Measurements from ENCODE around the gene ACTRT3. TPM values are rescaled to one million over a fixed set of nuclear protein-coding genes. Genes with fewer than 3 reads are reported as not detected.

Gene ACTRT3
- total RNA-seq, 4 donors from 2014 or later = 2.0 to 3.3 (median 3.0) TPM

GRCh38 chr3:169787120-169787519 is 17.8 kb upstream of the ACTRT3 start:
- no peak for TF ChIP-seq CTCF (IDR thresholded peaks at IDR 0.05)
- no peak for TF ChIP-seq POLR2A (IDR thresholded peaks at IDR 0.05)
- intact Hi-C loops (cut with DNase I) = no loop called here
- no peak overlapping the region for H3K4me3 ChIP-seq (replicated peaks in 1 of 3)
- 97 to 98% methylated on average over 4 of the region's 4 CpGs for WGBS, 2 donors
- peaks cover 27 to 35% of the 10 kb centered on the region in 2 donors for H3K36me3 ChIP-seq
- H3K9me3 ChIP-seq = no peaks in the 10 kb centered on the region
- H3K27ac ChIP-seq = no peak overlapping the region
- H3K4me1 ChIP-seq = no peaks in the 10 kb centered on the region
- no peak for DNase-seq
- no peaks in the 10 kb centered on the region for H3K27me3 ChIP-seq

- H3K9me3 ChIP-seq = no peaks in the 10 kb centered on the region
- intact Hi-C loops (cut with DNase I) = no loop called here
- no peak for DNase-seq
- H3K27ac ChIP-seq = no peak overlapping the region
- TF ChIP-seq CTCF (IDR thresholded peaks at IDR 0.05) (no peak), POLR2A (IDR thresholded peaks at IDR 0.05) (no peak)
- no peak overlapping the region for H3K4me3 ChIP-seq (replicated peaks in 1 of 3)
- peaks cover 50 to 54% of the 10 kb centered on the region in 2 donors for H3K36me3 ChIP-seq
- H3K4me1 ChIP-seq = no peaks in the 10 kb centered on the region
- WGBS, 2 donors = 91 to 93% methylated on average over 4 of the region's 4 CpGs
- H3K27me3 ChIP-seq = no peaks in the 10 kb centered on the region
Observed at GRCh38 chr3:169781209-169781855, 12.0 kb upstream of the ACTRT3 start.

- 74 to 75% methylated on average over 2 of the region's 2 CpGs for WGBS, 2 donors
- intact Hi-C loops (cut with DNase I) = no loop called here
- no peak overlapping the region for H3K27ac ChIP-seq
Observed at GRCh38 chr3:169780742-169781141, 11.4 kb upstream of the ACTRT3 start.

GRCh38 chr3:169777822-169778221 is 8.5 kb upstream of the ACTRT3 start:
- intact Hi-C loops (cut with DNase I) = no loop called here
- H3K36me3 ChIP-seq = peaks cover 34 to 46% of the 10 kb centered on the region in 2 donors
- 85 to 100% methylated on average over 4 of the region's 4 CpGs for WGBS, 2 donors
- H3K27ac ChIP-seq = no peak overlapping the region
- TF ChIP-seq CTCF (IDR thresholded peaks at IDR 0.05) = no peak
- no peak for TF ChIP-seq POLR2A (IDR thresholded peaks at IDR 0.05)
- no peaks in the 10 kb centered on the region for H3K9me3 ChIP-seq
- DNase-seq = no peak
- no peaks in the 10 kb centered on the region for H3K27me3 ChIP-seq
- H3K4me1 ChIP-seq = peaks cover 3 to 22% of the 10 kb centered on the region in 2 donors
- no peak overlapping the region for H3K4me3 ChIP-seq (replicated peaks in 1 of 3)

More at GRCh38 chr3:169780742-169781141, 11.4 kb upstream of the ACTRT3 start:
- H3K4me3 ChIP-seq (replicated peaks in 1 of 3) = no peak overlapping the region
- H3K4me1 ChIP-seq = peaks cover 0 to 3% of the 10 kb centered on the region in 2 donors
- H3K9me3 ChIP-seq = no peaks in the 10 kb centered on the region
- H3K36me3 ChIP-seq = peaks cover 44 to 50% of the 10 kb centered on the region in 2 donors
- H3K27me3 ChIP-seq = no peaks in the 10 kb centered on the region
- TF ChIP-seq POLR2A (IDR thresholded peaks at IDR 0.05) (no peak), CTCF (IDR thresholded peaks at IDR 0.05) (no peak)
- DNase-seq = no peak

GRCh38 chr3:169774186-169774585 is 4.8 kb upstream of the ACTRT3 start:
- H3K4me3 ChIP-seq (replicated peaks in 1 of 3) = peak overlapping the region in 1 of 3 donors; percentile 89
- no peak overlapping the region for H3K27ac ChIP-seq
- H3K27me3 ChIP-seq = no peaks in the 10 kb centered on the region
- TF ChIP-seq POLR2A (IDR thresholded peaks at IDR 0.05) (no peak), CTCF (IDR thresholded peaks at IDR 0.05) (no peak)
- H3K4me1 ChIP-seq = peaks cover 3 to 22% of the 10 kb centered on the region in 2 donors
- intact Hi-C loops (cut with DNase I) = no loop called here
- WGBS, 2 donors = 46 to 51% methylated on average over 5 of the region's 5 CpGs
- H3K36me3 ChIP-seq = peaks cover 4 to 13% of the 10 kb centered on the region in 2 donors
- no peak for DNase-seq
- no peaks in the 10 kb centered on the region for H3K9me3 ChIP-seq

Measured in thyroid gland (tissue), 4 donors.